Measurements from ENCODE around the gene ATP8B1.
"Not testable (repeated sequence)": the region's sequence is repeated elsewhere in the genome, so short reads cannot be mapped to it uniquely, and the experiment has no call there.

Gene ATP8B1

DNA sequence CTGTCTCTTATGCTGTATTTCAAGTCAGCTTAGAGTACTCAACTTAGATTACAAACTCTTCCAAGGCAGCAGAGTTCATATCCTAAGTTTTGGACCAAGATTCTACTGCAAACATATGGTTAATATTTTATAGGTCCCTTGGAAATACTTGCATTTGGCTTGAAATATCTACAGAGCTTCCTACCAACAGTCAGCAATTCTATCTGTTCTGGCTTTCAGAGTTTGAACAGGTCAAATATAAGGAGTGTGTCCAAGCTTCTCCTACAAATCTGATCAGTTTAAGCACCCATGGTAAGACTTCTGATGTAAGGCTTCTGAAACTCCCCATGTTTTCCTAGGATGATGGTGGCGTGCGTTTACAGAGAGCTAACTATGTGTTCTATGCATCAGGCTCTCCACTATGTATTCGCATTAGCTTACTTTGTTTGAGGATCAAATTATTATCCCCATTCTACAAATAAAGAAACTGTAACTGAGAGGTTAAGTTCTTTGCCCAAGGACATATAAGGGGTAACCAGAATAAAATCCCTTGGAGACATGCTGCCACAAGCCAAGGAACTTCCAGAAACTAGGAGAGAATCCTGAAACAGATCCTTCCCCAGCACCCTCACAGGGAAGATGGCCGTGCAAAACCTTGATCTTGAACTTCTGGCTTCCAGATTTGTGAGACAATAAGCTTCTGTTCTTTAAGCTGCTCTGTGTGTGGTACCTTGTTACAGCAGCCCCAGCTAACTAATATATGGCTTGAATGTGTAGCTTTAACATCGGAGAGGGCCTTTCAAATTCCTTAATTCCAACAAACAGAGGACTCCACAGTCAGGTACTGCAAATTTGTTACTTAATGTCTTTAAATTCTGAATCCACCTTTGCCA is 55.1 kb downstream of the ATP8B1 start:
- H3K4me3 ChIP-seq (ENCODE audit: low read depth, low read length), result no peak overlapping the region
- no peak for TF ChIP-seq CTCF (IDR thresholded peaks at IDR 0.05; ENCODE audit: insufficient read depth, low read depth, low read length, missing control alignments)
- no peak for DNase-seq (ENCODE audit: low read depth)

- no peak for TF ChIP-seq CTCF (IDR thresholded peaks at IDR 0.05; ENCODE audit: insufficient read depth, low read depth, low read length, missing control alignments)
- H3K4me3 ChIP-seq (ENCODE audit: low read depth, low read length), result no peak overlapping the region
- no peak for DNase-seq (ENCODE audit: low read depth)
Measured at GRCh38 chr18:57744211-57744694, 58.9 kb downstream of the ATP8B1 start.

GRCh38 chr18:57743008-57743407 is 60.1 kb downstream of the ATP8B1 start:
- H3K4me3 ChIP-seq (ENCODE audit: low read depth, low read length), result no peak overlapping the region
- no peak for DNase-seq (ENCODE audit: low read depth)
- no peak for TF ChIP-seq CTCF (IDR thresholded peaks at IDR 0.05; ENCODE audit: insufficient read depth, low read depth, low read length, missing control alignments)

DNA sequence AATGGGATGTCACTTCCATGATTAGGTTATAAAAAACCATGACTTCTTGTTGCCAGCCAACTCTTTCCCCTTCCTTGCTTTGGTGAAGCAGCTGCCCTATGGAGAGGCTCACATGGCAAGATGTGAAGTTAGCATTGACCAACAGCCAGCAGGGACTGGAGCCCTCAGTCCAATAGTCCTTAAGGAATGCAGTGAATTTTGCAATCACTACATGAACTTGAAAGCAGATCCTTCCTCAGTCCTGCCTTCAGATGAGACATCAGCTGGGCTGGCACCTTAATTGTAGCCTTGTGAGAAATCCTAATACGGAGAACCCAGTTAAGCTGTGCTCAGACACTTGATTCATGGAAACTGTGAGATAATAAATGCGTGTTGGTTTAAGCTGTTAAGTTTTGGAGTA is 61.8 kb downstream of the ATP8B1 start:
- H3K4me3 ChIP-seq (ENCODE audit: low read depth, low read length), result no peak overlapping the region
- TF ChIP-seq CTCF (IDR thresholded peaks at IDR 0.05; ENCODE audit: insufficient read depth, low read depth, low read length, missing control alignments), result no peak
- no peak for DNase-seq (ENCODE audit: low read depth)

DNA sequence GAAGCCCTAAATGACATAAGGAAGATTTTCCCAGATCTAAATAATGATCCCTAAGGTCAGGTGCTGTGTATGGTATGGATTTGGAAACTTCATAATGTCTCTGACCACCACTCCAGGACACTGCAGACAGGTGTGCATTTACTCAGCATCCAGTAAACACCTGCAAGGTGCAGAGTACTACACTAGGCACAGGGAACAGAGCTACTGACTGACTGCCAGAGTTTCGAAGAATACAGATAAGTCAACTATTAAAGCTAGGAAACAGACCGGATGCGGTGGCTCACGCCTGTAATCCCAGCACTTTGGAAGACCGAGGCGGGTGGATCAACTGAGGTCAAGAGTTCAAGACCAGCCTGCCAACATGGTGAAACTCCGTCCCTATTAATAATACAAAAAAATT is 65.0 kb downstream of the ATP8B1 start:
- no peak overlapping the region for H3K4me3 ChIP-seq (ENCODE audit: low read depth, low read length)
- no peak for DNase-seq (ENCODE audit: low read depth)
- no peak for TF ChIP-seq CTCF (IDR thresholded peaks at IDR 0.05; ENCODE audit: insufficient read depth, low read depth, low read length, missing control alignments)

DNA sequence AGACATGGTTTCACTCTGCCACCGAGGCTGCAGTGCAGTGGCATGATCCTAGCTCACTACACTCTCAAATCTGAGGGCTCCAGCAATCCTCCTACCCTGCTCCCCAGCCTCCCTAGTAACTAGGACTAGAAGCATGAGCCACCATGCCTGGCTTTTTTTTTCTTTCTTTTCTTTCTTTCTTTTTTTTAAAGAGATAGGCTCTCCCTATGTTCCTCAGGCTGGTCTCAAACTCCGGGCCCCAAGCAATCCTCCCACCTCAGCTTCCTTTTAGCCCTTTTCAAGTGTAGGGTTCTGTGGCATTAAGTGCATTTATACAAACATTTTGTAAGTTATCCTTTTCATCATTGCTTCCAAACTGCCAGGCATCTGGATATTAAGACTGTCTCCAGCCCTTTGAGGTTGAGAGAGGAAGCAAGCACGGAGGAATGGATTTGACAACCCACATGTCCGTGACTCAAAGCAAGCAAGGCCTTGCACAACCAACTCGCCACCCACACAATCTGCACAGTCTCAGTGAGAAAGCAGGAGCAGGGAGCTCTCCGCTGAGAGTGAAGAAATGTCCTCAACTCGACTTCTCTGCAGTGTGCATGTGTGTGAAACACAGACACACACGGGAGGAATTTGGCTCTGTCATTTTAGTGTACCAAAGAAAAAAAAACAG is 65.6 kb downstream of the ATP8B1 start:
- no peak for DNase-seq (ENCODE audit: low read depth)
- H3K4me3 ChIP-seq (ENCODE audit: low read depth, low read length), result no peak overlapping the region
- TF ChIP-seq CTCF (IDR thresholded peaks at IDR 0.05; ENCODE audit: insufficient read depth, low read depth, low read length, missing control alignments), result no peak

DNA sequence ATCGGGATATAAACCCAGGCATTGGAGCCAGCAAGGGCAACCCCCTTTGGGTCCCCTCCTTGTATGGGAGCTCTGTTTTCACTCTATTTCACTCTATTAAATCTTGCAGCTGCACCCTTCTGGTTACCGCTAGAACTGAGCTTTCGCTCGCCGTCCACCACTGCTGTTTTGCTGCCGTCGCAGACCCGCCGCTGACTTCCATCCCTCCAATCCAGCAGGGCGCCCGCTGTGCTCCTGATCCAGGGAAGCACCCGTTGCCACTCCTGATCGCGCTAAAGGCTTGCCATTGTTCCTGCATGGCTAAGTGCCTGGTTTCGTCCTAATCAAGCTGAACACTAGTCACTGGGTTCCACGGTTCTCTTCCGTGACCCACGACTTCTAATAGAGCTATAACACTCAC is 68.1 kb downstream of the ATP8B1 start:
- H3K4me3 ChIP-seq (ENCODE audit: low read depth, low read length); DNase-seq (ENCODE audit: low read depth): not testable (repeated sequence)
